LNCAP (cell line): Measurements from ENCODE around the gene CFL2.

ENCODE experiments used
- CTCF ChIP-seq: fragments of 450-650 bp; IDR thresholded peaks from 2 replicates; pipeline ENCODE4 v1.5.1; 2017; ENCODE audit warnings: mild to moderate bottlenecking

CFL2 gene

GRCh38 chr14:34715127-34715863, 902 bp upstream of the CFL2 start:
- TF ChIP-seq CTCF, result no peak

- no peak for TF ChIP-seq CTCF
Measured at GRCh38 chr14:34713681-34714319, 593 bp downstream of the CFL2 start.

- TF ChIP-seq CTCF, result no peak
Measured at GRCh38 chr14:34713122-34713680, 1.2 kb downstream of the CFL2 start.

GRCh38 chr14:34711796-34712712, 2.3 kb downstream of the CFL2 start:
- no peak for TF ChIP-seq CTCF

- no peak for TF ChIP-seq CTCF
Measured at GRCh38 chr14:34711169-34711568, 3.2 kb downstream of the CFL2 start.

GRCh38 chr14:34710744-34711143, 3.6 kb downstream of the CFL2 start:
- TF ChIP-seq CTCF, result no peak

- no peak for TF ChIP-seq CTCF
Measured at GRCh38 chr14:34710006-34710405, 4.4 kb downstream of the CFL2 start.
